GM21576 (cell line): ENCODE measurements around the gene FAM222A.

Source experiments
- ATAC-seq: cut with Tn5 transposase; IDR thresholded peaks from one replicate; pipeline ENCODE4 v1.9.1; 2021; ENCODE audit warnings: mild to moderate bottlenecking, moderate library complexity; ENCODE audit not compliant: unreplicated experiment

The FAM222A gene

DNA sequence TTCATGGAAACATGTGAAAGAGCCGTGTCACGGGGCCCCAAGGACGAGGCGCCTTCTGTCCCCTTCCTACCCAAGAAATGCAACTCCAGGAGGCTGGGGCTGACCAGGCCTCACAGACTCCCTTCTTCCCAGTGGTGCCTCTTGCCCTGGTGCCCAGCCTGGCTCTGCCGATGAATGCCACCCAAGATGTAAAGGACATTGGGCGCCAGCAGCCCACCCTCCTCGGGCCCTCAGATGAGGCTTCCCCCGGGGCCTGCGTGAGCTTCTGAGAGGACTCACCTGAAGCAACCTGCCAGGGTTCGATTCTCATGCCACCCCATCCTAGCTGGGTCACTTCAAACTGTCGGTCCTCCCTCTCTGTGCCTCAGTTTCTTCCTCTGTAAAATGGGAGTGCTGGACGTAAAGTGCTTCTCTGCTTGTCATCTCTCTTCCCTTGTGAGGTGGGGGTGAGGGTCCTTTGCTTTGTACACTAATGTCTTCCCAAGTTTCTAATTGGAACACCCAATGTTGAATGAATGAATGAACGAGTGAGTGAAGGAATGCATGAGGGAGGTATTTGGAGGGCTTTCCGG is 10.8 kb downstream of the FAM222A start:
- ATAC-seq, result no peak

DNA sequence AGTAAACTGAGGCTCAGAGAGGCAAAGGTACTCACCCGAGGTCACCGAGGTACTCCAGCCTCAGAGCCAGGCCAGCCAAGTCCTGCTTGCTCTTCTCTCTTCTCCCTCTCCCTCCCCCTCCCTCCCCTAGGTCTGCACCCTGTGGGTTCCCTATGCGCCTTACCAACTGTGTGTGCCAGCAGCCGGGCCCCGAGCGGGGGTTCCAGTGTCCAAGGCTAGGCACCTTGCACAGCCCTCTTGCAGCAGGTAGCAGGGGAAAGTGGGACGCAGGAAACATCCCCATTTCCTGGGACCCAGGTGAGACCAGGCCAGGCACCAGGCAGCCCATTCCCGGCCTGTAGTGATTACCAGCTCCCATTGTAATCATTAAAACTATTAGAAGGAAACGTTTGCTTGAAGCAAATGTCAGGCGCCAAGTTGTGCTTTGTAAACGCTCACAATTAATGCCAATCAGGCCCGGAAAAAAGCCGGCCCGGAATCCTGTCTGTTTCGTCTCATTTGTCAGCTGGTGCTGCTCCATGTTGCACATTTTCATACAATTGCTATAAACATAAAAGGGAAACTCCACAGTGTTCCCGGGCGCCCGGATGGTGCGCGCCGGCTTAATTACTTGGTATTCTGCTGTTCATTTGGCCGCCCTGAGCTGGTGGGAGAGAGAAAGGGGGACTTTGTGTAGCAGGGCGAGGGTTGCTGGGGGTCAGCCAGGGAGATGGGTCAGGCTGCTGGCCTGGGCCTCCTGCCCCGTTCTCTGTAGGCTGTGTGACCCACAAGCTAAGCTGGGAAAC is 11.9 kb downstream of the FAM222A start:
- no peak for ATAC-seq

DNA sequence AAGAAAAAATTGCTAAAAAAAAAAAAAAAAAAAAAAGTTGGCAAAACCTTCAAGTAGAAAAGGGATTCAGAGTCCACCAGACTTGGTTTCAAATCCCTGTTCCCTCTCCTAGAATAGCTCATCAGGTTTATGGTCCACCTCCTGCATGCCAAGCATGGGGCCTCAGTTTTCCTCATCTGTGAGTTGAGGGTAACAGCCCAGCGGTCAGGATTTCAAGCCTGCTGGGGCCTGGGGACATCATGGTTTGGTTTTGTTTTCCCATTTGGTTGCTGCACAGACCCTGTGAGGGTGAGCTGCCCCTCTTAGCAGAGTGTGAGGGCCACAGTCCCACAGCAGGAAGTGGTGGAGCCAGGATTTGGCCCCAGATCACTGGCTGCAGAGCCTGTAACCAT is 12.5 kb downstream of the FAM222A start:
- no peak for ATAC-seq

DNA sequence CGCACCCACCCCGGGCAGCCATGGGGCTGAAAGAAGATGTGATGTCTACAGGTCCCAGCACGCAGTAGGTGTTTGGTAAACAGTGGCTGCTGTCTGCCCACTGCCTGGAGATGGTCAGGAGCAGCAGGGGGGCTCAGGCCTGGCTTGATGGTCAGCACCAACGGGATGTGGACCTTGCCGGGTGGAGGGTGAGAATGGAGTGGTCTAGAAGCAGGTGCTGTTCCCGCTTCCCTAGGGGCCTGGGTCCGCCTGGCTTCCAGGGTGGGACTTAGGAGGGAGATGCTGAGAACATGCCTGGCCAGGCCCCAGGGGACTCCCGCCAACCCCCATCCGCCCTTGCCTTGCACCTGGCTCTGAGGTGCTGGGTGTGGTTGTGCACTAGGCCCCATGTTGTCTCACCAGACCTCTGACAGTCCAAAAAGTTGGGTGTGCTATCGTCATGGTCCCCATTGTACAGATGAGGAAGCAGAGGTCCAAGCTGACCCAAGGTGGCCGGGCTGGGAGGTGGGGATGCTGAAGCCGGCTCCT is 12.9 kb downstream of the FAM222A start:
- no peak for ATAC-seq

DNA sequence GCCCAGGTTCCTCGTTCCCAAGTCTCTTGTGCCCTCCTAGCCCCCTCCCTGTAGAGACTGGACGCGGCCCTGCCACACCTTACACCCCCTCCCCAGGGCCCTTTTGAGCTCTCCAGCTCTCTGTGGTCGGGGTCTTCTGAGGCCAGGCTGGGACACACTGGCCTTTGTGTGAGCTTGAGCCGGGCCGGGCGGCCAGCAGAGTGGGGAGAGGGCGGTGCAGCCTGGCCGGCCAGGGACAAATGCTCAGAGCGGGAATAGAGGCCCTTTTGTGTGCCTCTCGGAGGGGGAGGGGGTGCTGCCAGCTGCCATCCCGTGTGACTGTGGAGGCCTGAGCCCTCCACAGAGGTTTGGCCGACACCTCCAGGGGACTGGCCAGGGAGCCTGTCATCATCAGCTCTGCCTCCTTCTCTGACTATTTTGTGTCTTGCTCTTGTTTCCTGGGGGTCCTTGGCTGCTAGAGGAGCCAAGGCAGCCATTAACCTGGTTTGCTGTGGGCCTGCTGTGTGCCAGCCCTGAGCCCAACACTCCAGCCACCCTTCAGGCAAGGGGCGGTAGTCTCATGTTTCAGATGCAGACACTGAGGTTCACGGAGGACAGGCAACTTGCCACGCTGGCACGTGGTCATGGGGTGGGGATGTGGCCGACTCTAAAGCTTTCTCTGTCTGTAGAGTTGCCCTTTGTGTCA is 13.6 kb downstream of the FAM222A start:
- no peak for ATAC-seq

DNA sequence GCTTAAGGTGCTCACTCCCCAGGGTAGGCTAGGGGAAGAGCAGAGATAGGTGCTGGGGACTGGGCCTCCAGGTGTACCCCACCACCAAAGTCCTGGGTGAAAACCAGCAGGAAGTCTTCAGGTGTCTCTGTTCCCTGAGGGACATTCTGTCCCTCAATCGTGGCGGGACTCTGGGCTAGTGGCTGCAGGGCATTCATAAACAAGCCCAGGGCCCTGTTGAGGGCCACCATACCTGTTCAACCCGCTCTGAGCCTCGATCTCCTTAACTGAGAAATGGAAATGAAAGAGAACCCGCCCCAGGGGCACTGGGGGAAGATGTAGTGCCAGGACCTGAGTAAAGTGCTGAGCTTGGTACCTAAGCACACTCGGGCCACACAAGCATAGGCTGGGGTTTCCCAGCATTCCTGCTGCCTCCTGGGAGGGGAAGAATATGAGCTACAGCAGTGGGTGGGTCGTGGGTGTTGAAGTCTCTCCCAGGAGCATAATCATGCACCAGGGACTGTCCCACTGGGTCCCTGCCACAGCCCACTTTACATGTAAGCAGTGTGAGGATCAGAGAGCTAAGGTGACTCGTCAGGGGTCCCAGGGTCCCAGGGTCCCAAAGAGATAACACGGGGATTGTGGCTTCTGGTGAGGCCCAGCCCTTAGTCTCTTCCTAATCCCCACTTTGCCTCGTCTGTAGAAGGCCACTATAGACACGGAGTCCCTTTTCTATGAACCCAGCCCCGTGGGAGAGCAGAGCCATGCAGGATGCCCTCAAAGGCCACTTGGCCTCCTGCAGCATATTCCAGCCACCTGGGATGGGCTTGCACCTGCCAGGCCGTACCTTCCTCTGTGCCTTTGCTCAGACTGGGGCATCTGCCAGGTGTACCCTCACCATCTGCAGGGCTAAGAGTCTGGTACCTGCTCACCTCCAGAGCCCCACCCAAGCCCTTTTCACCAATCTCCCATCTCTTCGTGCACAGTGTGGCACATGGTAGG is 14.4 kb downstream of the FAM222A start:
- ATAC-seq, result no peak

DNA sequence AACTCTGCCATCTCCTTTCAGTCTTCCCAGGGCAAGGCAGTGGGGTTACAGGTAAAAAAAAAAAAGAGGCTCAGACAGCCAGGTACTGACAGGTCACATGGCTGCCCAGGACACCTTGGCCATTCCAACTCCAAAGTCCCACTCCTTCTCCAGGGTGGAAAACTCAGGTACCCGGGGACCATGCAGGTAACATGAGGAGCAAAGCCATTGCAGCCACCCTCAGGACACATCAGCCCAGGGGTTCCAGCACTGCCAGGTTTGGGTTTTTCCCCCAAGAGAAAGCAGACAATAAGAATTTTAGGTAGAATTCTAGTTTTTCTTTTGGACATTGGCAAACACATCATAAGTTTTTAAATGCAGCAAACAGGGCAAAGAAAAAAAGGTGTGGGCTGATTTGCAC is 15.3 kb downstream of the FAM222A start:
- ATAC-seq, result no peak

DNA sequence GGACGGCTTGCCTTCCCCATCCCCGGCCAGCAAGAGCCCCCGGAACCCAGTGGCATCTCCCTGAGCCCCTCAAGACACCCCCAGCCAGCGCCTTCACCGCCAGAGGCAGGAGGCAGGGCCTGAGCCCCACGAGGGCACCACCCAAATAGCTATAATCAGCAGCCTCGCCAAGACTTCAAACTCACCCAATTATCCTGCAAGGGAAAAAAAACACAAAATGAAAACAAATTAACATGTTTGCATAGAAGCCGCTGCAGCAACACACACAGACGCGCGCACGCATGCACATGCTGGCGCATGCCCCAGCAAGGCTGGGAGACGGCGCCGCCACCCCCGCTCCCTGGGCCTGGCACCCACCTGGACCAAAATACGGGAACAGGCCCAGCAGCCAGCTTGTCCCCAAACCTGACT is 15.8 kb downstream of the FAM222A start:
- no peak for ATAC-seq

DNA sequence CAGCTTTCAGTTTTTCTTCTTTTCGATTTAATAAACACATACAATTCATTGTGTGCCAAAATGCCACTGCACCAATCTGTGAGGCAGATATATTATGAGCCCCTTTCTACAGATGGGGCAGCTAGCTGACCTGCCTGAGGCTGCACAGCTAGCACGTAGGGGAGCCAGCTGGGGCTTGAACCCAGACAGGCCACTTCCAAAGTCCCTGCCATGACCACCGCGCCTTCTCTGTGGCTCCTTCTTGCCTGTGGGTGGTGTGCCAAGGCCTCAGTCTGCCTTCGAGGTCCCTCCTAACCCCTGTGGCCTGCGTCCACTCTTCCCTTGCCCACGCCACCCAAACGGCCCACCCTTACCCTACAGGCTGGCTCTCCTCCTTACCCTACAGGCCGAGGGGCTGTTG is 16.2 kb downstream of the FAM222A start:
- ATAC-seq, result no peak

DNA sequence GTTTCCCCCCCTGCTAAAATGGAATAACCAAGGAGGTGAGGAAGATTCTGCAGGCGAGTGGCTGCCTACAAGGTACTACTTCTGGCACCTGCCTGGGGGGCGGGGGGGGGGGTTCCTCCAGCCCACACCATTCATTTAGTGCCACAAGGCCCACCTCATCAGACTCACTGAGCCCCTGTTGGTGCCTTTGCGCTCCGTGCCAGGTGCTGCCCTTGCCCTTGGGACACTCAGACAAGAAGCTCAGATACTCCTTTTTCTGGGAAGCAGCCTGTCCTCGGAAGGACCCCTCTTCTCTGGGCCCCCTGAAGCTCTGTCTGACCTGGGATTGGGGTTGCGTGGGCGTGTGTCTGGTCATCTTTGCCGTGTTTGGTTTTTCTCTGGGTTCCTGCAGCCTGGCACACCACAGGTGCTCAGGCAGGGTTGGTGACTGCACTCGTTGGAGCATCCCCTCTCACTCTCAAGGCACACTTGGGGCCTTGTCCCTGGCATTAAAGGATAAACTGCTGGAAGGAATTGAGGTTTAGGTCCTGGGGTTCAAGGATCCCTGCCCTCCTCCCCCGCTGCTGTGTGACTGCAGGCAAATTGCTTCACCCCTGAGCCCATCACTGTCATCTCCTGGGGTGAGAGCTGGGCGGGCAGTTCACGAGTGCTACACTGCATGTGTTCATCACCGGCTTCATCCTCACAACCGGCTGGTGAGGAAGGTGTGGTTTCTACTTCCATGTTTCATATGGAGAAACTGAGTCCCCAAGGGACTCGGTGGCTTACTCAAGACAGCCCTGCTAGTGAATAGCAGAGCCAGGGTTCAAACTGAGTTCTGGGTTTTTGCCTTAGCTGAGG is 16.9 kb downstream of the FAM222A start:
- no peak for ATAC-seq

DNA sequence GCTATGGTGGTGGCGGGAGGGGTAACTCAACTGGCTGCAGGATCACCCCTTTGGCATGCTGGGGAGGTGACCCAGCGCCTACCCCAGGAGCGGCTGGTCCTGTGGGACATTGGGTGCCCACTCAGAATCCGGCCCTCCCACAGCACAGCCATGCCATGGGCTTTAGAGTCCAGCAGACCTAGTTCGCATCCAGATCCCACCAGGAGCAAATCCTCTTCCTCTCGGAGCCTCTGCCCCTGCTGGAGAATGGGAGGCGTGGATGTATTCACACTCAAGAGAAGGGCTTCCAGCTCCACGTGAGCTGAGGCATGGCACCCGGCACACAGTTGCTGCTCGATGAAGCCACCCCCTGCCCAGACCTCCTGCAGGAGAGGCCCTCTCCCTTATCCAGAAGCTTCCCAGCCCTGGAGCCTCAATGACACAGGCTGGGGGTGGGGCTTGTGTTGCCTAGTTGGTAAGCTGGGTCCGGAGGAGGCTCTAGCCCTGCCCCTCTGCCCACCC is 17.7 kb downstream of the FAM222A start:
- ATAC-seq, result no peak

DNA sequence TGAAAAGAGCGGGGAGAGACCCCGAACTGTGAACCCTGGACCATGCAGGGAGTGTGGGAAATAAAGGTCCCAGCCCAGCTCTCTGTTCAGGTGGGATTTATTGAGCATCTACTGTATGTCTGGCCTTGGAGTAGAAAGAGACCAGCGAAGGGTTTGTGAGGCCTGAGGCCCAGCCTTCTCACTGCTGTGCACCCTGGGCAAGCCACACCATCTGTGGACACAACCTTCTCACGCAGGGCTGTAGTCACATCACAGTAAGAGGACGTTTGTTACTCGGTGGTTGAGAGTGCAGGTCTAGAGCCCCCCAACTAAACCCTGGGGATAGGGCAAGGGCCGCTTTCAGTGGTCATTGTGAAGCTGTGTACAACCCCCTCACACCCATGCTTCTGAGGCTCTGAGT is 18.2 kb downstream of the FAM222A start:
- no peak for ATAC-seq

DNA sequence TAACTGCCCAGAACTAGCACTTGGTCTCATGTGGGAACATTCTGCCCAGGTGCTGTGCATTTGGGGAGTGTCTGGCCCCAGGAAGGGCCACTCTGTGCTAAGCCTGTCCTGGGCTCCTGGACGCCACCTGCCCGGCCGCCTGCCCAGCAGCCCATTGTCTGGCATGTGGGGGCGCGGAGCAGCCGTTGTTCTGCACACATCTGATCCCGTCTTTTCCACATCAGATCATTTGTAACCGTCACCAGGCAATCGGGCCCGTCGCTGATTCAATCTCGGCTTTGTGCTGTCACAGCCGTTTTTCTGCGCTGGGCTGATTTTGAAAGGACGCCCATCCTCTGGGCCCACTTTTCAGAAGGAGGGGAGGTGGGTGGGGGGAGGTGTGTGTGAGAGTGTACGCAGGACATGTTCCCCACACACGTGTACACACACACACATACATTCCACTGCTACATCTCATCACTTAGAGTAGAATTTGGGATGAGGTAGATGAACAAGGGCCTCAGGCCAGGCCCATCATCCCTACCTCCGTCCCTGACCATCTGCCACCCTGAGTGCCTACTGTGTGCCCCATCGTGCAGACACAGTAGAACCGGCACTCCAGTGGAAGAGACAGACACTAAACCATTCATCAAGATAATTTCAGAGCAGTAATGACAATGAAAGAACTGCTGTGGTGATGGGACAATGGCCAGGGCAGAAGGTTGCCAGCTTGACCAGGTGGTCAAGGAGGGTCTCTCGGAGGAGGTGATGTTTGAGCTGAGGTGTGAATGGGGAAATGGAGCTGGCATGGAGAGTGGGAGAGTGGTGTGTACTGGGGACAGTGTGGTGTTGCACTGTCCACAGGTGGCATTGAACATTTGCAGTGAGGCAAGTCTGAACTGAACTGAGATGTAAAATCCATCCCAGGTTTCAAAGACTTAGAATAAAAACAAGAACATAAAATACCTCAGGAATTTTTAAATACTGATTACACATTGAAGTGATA is 19.0 kb downstream of the FAM222A start:
- ATAC-seq, result no peak

DNA sequence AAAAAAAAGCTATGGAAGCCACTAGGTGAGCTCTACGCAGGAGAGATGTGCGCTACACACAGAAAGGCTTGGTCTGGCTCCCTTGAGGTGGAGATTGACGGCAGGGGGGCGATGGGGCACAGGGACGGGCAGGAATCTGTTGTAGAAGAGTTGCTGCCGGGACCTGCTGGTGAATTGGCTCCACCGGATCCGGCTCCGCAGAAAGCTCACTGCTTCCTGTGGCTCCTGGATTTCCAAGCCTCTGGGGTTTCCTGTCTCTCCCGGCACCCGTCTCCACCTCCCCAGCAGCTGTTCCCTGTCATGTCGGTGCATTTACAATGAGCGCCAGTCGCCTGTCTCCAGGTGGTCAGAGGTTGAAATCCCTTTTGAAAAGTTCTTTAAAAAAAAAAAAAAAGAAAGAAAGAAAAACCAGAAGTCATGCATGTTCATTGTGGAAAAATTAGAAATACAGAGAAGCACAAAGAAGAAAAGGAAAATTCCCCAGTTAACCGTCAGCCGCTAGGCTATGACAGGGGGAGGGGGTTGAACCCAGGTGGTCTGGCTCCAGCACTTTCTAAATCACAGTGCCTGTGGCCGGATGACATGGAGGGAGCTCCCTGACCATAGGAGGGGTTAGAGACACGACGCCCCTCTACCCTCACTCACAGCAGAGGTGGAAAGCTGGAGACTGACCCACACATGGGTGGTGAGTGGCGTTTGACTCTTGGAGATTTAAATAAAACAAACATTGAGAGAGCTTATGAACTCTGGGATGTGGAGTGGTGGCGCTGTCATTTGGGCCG is 20.8 kb downstream of the FAM222A start:
- ATAC-seq, result no peak

DNA sequence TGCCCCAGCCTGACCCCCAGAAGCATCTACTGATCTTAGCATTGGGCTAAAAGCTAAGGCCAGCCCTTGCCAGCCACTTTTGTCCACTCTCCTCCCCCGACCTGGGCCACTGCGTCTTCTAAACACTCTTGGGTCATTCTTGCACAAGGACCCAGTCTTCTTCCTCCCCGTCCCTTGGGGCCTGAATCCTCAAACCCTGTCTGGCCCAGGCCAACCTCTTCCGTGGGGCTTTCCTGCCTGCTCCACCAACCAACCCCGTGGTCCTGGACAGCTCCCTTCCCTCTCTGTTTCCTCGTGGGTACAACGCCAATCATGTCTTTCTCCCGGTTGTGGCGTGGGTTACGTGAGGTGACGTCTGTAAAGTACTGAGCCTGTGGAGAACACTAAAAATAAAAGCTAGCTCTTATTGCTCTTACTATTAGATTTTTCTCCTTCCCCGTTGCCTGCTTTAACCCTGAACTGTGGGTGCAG is 21.5 kb downstream of the FAM222A start:
- ATAC-seq, result no peak

DNA sequence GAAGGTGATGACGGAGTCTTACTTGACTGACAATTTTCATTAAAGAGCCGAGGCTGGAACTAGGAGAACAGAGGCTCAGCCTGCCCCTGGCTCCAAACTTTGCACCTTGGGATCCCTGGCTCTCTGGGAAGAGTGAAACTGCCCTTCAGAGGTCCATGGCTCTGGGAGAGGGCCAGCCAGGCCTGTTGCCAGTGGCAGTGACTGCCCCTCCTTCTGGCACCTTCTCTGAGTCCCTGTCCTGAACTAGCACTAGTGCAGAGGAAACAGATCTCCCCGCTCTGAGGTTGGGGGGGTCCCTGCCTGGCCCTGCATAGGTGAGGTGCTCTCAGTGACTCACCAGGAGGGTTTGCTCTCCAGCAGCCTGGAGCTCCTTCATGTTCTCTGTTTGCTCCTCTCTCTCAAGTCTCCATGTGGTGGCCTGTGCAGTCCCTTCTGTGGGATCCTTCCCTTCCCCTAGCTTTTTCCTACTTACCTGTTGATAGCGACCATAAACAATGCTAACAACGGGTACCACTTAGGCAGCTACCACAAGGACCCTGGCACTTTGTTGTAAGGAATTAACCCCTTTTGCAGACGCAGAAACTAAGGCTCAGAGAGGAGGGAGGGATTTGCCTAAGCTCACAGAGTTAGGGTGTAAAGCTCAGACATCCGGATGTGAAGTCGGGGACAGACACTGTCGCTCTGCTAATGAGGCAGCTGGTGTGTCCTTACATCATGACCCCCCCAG is 22.4 kb downstream of the FAM222A start:
- ATAC-seq, result no peak

DNA sequence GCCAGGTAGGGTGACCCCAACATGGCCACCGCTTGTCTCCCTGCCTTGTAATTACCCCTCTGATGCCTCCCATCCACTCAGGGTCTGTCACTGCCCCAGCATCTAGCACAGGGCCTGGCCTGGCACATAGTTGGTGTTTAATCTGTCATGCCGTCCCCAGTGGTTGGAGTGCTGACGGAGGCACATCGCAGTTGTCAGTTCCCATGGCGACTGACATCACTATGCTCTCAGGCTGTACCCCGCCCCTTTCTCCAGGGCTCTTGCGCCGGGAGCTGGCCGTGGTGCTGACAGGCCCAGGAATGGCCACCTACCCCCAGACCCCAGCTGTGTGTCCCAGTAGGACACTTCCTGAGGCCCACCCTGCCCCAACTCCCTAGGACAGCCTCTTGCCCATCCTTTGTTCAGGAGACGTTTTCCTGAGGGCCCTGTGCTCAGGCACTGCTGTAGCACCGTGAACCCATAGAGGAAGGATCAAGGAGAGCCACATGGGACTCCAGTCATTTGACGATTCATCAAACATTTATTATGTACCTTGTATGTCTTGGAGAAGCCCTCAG is 23.0 kb downstream of the FAM222A start:
- no peak for ATAC-seq
